ENCODE measurements around the gene STAT3. TPM values are rescaled to one million over a fixed set of nuclear protein-coding genes. Genes with fewer than 3 reads are reported as not detected.

STAT3 gene
- total and polyA plus RNA-seq, 2 of the 13 experiments (the other 11 are each of a cell fraction or from before 2014, with no cell fraction given), result 61.8 to 62.4 TPM

DNA sequence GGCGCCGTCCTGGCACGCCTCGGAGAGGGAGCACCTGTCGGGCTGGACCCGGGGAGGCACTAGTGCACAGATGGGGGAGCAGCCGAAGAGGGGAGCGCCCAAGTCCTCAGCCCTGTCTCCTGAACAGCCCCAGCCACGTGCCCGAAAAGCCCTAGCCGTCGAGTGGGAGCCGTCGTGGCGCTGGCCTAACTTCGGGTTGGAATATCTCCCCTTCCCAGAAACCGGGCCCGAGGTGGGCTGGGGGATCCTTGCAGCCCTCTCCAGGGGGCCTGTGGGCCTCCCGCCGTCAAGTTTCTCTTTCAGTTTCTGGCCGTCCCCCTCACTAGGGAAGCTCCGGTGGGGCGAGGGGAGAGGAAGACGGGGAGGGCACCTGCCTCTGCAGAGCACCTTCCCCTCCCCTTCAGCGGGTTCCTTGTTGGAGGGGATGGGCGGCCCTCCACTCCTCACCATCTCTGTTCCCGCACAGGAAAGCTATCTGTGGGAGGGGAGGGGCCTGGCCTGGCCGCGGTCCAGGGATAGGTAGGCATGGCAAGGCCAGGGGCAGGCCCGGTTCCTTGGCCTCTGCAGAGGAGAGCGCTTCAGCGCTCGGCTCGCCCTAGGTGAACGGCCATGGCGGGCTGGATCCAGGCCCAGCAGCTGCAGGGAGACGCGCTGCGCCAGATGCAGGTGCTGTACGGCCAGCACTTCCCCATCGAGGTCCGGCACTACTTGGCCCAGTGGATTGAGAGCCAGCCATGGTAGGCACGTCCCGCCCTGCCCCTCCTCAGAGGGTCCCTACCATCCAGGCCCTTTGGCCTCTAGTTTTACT, 99.2 kb downstream of the STAT3 start (continued):
- TF ChIP-seq, protein P1, sequence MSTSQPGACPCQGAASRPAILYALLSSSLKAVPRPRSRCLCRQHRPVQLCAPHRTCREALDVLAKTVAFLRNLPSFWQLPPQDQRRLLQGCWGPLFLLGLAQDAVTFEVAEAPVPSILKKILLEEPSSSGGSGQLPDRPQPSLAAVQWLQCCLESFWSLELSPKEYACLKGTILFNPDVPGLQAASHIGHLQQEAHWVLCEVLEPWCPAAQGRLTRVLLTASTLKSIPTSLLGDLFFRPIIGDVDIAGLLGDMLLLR (CRISPR knock-in tag; IDR thresholded peaks at IDR 0.05), result no peak
- TF ChIP-seq TBX2 (CRISPR knock-in tag; IDR thresholded peaks at IDR 0.05; ENCODE audit: borderline replicate concordance) (peak; percentile 15; the same call in 1 of the 2 replicates), ZKSCAN5 (CRISPR knock-in tag; IDR thresholded peaks at IDR 0.05) (no peak), ZNF296 (CRISPR knock-in tag; conservative IDR thresholded peaks at IDR 0.05) (no peak), HDAC1 (CRISPR knock-in tag; IDR thresholded peaks at IDR 0.05) (0 out of 2 replicates have a peak, but pooled peaks have one; percentile 2), NFRKB (IDR thresholded peaks at IDR 0.05) (no peak), U2AF2 (IDR thresholded peaks at IDR 0.05; ENCODE audit: low read depth, low read length) (no peak), MIER2 (CRISPR knock-in tag; IDR thresholded peaks at IDR 0.05) (no peak), TEAD3 (CRISPR knock-in tag; optimal IDR thresholded peaks at IDR 0.05; ENCODE audit: borderline replicate concordance) (no peak), ATRX (CRISPR knock-in tag; IDR thresholded peaks at IDR 0.05; ENCODE audit: borderline replicate concordance) (no peak), ZNF672 (CRISPR knock-in tag; IDR thresholded peaks at IDR 0.05) (0 out of 2 replicates have a peak, but pooled peaks have one; percentile 2), ZFP90 (CRISPR knock-in tag; IDR thresholded peaks at IDR 0.05; ENCODE audit: borderline replicate concordance) (0 out of 2 replicates have a peak, but pooled peaks have one; percentile 5), ZNF687 (CRISPR knock-in tag; IDR thresholded peaks at IDR 0.05) (peak; percentile 44; the same call in 1 of the 2 replicates), ZNF570 (CRISPR knock-in tag; IDR thresholded peaks at IDR 0.05; ENCODE audit: borderline replicate concordance) (no peak), KLF12 (CRISPR knock-in tag; IDR thresholded peaks at IDR 0.05; ENCODE audit: borderline replicate concordance) (no peak), ZNF354B (CRISPR knock-in tag; IDR thresholded peaks at IDR 0.05) (0 out of 2 replicates have a peak, but pooled peaks have one; percentile 69)
- TF ChIP-seq, protein P2, sequence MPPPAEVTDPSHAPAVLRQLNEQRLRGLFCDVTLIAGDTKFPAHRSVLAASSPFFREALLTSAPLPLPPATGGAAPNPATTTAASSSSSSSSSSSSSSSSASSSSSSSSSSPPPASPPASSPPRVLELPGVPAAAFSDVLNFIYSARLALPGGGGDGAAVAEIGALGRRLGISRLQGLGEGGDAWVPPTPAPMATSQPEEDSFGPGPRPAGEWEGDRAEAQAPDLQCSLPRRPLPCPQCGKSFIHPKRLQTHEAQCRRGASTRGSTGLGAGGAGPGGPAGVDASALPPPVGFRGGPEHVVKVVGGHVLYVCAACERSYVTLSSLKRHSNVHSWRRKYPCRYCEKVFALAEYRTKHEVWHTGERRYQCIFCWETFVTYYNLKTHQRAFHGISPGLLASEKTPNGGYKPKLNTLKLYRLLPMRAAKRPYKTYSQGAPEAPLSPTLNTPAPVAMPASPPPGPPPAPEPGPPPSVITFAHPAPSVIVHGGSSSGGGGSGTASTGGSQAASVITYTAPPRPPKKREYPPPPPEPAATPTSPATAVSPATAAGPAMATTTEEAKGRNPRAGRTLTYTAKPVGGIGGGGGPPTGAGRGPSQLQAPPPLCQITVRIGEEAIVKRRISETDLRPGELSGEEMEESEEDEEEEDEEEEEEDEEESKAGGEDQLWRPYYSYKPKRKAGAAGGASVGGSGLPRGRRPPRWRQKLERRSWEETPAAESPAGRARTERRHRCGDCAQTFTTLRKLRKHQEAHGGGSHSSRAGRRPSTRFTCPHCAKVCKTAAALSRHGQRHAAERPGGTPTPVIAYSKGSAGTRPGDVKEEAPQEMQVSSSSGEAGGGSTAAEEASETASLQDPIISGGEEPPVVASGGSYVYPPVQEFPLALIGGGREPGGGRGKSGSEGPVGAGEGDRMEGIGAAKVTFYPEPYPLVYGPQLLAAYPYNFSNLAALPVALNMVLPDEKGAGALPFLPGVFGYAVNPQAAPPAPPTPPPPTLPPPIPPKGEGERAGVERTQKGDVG (CRISPR knock-in tag; IDR thresholded peaks at IDR 0.05; ENCODE audit: borderline replicate concordance), result peak; percentile 61; the same call in 1 of the 2 replicates
- TF ChIP-seq, protein P3, sequence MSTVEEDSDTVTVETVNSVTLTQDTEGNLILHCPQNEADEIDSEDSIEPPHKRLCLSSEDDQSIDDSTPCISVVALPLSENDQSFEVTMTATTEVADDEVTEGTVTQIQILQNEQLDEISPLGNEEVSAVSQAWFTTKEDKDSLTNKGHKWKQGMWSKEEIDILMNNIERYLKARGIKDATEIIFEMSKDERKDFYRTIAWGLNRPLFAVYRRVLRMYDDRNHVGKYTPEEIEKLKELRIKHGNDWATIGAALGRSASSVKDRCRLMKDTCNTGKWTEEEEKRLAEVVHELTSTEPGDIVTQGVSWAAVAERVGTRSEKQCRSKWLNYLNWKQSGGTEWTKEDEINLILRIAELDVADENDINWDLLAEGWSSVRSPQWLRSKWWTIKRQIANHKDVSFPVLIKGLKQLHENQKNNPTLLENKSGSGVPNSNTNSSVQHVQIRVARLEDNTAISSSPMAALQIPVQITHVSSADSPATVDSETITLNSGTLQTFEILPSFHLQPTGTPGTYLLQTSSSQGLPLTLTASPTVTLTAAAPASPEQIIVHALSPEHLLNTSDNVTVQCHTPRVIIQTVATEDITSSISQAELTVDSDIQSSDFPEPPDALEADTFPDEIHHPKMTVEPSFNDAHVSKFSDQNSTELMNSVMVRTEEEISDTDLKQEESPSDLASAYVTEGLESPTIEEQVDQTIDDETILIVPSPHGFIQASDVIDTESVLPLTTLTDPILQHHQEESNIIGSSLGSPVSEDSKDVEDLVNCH (CRISPR knock-in tag; IDR thresholded peaks at IDR 0.05), result no peak
